Activated CD8-positive, alpha-beta T cell treated with anti-CD3 and anti-CD28 coated beads for 36 hours (primary cell): ENCODE data around the gene LILRB3. TPM values are rescaled to one million over a fixed set of nuclear protein-coding genes. Genes with fewer than 3 reads are reported as not detected.
"Not testable (repeated sequence)": the region's sequence is repeated elsewhere in the genome, so short reads cannot be mapped to it uniquely, and the experiment has no call there.

Source experiments
- ATAC-seq: fragments of 200-7000 bp; cut with Tn5 transposase; one replicate; pipeline ENCODE4 v1.10.0; 2021; ENCODE audit warnings: mild to moderate bottlenecking, moderate library complexity
- CTCF ChIA-PET: fragments of 350-600 bp; sonication (Branson Sonifier 250); formaldehyde crosslinking; loops from one replicate; lab custom pipeline; 2021; ENCODE audit warnings: antibody characterized with exemption; lab: Charles Lee
- POLR2A ChIA-PET: fragments of 350-600 bp; sonication (Branson Sonifier 250); formaldehyde crosslinking; loops from one replicate; lab custom pipeline; 2021; ENCODE audit warnings: antibody characterized with exemption; lab: Charles Lee
- DNase-seq: peaks from one replicate; pipeline ENCODE4 v3.0.0-alpha.2; 2020
- H3K27ac Mint-ChIP-seq: one replicate; pipeline ENCODE4 v1.8.0; 2021; ENCODE audit warnings: mild to moderate bottlenecking, mixed read lengths
- H3K27me3 Mint-ChIP-seq: one replicate; pipeline ENCODE4 v1.8.0; 2021; ENCODE audit warnings: mixed read lengths
- H3K36me3 Mint-ChIP-seq: one replicate; pipeline ENCODE4 v1.8.0; 2021; ENCODE audit warnings: low read depth, mixed read lengths
- H3K4me1 Mint-ChIP-seq: one replicate; pipeline ENCODE4 v1.8.0; 2021; ENCODE audit warnings: low read depth, mixed read lengths
- H3K4me3 Mint-ChIP-seq: one replicate; pipeline ENCODE4 v1.8.0; 2021; ENCODE audit warnings: mild to moderate bottlenecking, moderate library complexity, mixed read lengths
- H3K9me3 Mint-ChIP-seq: one replicate; pipeline ENCODE4 v1.8.0; 2021; ENCODE audit warnings: mixed read lengths
- CTCF ChIP-seq: fragments of 200-600 bp; IDR thresholded peaks from one replicate; pipeline ENCODE4 v1.8.0; 2022; ENCODE audit warnings: antibody characterized with exemption, mild to moderate bottlenecking
- intact Hi-C: fragments of 100-400 bp; cut with micrococcal nuclease; formaldehyde crosslinking; loops from one replicate; pipeline ENCODE4 v1.10.0; 2022
- total RNA-seq, 2 experiments: library from RNA; stranded (reverse); gene quantifications; one replicate each; pipeline ENCODE4 v1.2.3, GENCODE V29; 2021

LILRB3 gene
- total RNA-seq, 2 experiments from 2014 or later: not detected

- intact Hi-C loops: no loop called here
- Mint-ChIP-seq H3K4me3 (peak overlapping the region; percentile 75), H3K4me1 (peaks cover 19% of the 10 kb centered on the region), H3K9me3 (no peaks in the 10 kb centered on the region), H3K36me3 (peaks cover 23% of the 10 kb centered on the region), H3K27ac (no peak overlapping the region), H3K27me3 (no peaks in the 10 kb centered on the region)
- ATAC-seq (no peak), DNase-seq (no peak)
- ChIA-PET CTCF (interaction anchor here (1.1 to 4.1 kb wide), 3 partner anchors 17 to 28 kb away, joined by 3 to 22 read pairs (median 8); partner anchors contain the start of gene LENG1), POLR2A (interaction anchor here (0.8 to 18.7 kb wide), 4 partner anchors 8 to 48 kb away, joined by 3 to 419 read pairs (median 4); partner anchors contain the start of genes RPS9 and TMC4)
- TF ChIP-seq CTCF: no peak
Measured at GRCh38 chr19:54186934-54187381, 35.8 kb downstream of the LILRB3 start.

DNA sequence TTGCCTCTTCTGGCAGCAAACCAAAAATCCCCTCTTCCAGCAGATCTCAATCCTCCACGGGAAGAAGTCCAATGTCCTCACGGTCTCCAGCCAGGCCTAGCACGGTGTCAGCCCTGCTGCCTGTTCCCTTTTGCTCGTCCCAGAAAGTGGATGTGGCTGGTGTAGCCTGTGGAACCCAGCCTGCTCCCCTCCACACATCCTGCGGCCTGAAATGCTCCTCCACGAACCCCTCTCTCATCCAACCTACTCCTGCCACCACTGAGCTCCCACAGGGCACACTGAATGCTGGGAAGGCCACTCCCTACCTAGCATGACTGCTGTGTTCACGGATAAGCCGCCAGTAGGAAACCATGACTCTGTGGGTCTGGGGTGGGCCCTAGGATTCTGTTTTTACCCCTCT, 36.5 kb downstream of the LILRB3 start:
- no peak for TF ChIP-seq CTCF
- intact Hi-C loops: no loop called here

DNA sequence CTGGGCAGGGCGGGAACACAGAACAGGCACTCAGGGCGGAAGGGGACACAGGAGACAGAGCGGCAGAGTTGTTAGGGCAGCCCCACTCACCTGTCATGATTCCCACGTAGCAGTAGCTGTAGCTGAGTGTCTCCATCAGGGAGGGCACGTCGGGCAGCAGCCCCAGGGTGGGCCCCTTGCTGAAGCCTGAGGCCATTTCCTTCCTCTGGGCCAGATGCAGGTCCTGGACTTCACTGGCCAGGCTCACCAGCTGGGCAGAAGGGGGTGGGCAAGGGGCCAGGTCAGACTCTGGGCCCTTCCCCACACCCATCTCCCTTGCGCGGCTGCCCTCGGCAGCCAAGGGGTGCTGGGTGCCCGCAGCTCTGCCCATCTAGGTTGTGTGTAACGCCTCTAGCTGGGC, 39.4 kb downstream of the LILRB3 start:
- no peak overlapping the region for H3K27ac Mint-ChIP-seq
- peaks cover 28% of the 10 kb centered on the region for H3K36me3 Mint-ChIP-seq
- ATAC-seq: no peak
- no peaks in the 10 kb centered on the region for H3K27me3 Mint-ChIP-seq
- CTCF ChIA-PET: no interaction called here
- intact Hi-C loops: no loop called here
- POLR2A ChIA-PET: interaction anchor here (1.0 to 1.2 kb wide), 2 partner anchors 24 kb away, joined by 3 read pairs; partner anchors contain the start of gene LENG1
- H3K9me3 Mint-ChIP-seq: no peaks in the 10 kb centered on the region
- no peak for DNase-seq
- no peak for TF ChIP-seq CTCF
- peaks cover 15% of the 10 kb centered on the region for H3K4me1 Mint-ChIP-seq
- H3K4me3 Mint-ChIP-seq: no peak overlapping the region

More for the DNA sequence above, 36.5 kb downstream of the LILRB3 start:
- ChIA-PET POLR2A (interaction anchor here (0.8 to 18.7 kb wide), 3 partner anchors 13 to 48 kb away, joined by 3 to 419 read pairs (median 4); partner anchors contain the start of genes RPS9 and TMC4), CTCF (interaction anchor here (1.1 to 4.1 kb wide), 2 partner anchors 17 to 19 kb away, joined by 3 to 22 read pairs; no protein-coding TSS in a partner anchor)
- DNase-seq: no peak
- peaks cover 20% of the 10 kb centered on the region for H3K36me3 Mint-ChIP-seq
- H3K4me1 Mint-ChIP-seq: peaks cover 15% of the 10 kb centered on the region
- H3K27ac Mint-ChIP-seq: peak overlapping the region; percentile 25
- no peaks in the 10 kb centered on the region for H3K9me3 Mint-ChIP-seq
- no peak for ATAC-seq
- no peak overlapping the region for H3K4me3 Mint-ChIP-seq
- no peaks in the 10 kb centered on the region for H3K27me3 Mint-ChIP-seq

DNA sequence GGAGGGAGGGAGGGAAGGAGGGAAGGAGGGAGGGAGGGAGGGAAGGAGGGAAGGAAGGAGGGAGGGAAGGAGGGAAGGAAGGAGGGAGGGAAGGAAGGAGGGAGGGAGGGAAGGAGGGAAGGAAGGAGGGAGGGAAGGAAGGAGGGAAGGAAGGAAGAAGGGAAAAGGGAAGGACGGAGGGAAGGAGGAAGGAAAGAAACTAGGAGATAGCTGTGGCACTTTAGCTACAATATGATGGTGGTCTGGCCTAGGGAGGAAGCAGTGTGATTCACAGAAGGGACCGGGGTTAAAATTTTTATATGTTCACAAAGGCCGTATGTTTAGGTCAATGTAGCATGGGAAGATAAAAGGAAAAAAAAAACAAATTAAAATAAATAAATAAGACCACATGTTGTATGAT, 40.9 kb downstream of the LILRB3 start:
- DNase-seq, H3K9me3 Mint-ChIP-seq, CTCF ChIA-PET, H3K27ac Mint-ChIP-seq, H3K4me1 Mint-ChIP-seq, H3K4me3 Mint-ChIP-seq, intact Hi-C loops, POLR2A ChIA-PET, H3K27me3 Mint-ChIP-seq, ATAC-seq: not testable (repeated sequence)
- peaks cover 28% of the 10 kb centered on the region for H3K36me3 Mint-ChIP-seq

DNA sequence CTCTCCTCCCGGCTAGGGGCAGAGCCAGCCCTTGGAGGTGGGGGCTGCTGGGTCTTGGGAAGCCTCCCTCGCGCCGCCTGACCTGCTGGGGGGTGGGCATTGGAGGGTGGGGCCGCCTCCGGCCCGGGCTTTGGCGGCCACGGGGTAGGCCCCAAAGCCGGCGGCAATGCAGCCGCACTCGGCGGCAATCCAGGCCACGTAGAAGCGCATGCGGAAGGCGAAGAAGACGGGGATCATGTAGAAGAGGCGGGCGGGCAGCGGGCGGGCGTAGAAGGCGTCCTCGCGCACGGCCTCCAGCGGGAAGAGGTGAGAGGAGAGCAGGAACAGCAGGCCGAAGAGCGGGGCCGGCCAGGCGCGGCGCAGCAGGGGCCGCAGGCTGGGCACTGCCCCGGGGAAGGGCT, 42.1 kb downstream of the LILRB3 start:
- ATAC-seq: no peak
- no peaks in the 10 kb centered on the region for H3K9me3 Mint-ChIP-seq
- POLR2A ChIA-PET: no interaction called here
- CTCF ChIA-PET: no interaction called here
- H3K27me3 Mint-ChIP-seq: no peaks in the 10 kb centered on the region
- no peaks in the 10 kb centered on the region for H3K4me1 Mint-ChIP-seq
- no peak overlapping the region for H3K27ac Mint-ChIP-seq
- DNase-seq: no peak
- intact Hi-C loops: no loop called here
- no peak for TF ChIP-seq CTCF
- H3K36me3 Mint-ChIP-seq: peaks cover 24% of the 10 kb centered on the region
- no peak overlapping the region for H3K4me3 Mint-ChIP-seq
